SK-N-SH treated with all-trans-retinoic acid at 6 μM for 48 hours (cell line): ENCODE results near the gene GPHN.

ENCODE experiments used
- ATAC-seq: fragments of 200-7000 bp; cut with Tn5 transposase; 3 replicates; pipeline ENCODE4 v1.9.1; 2020; ENCODE audit warnings: mild to moderate bottlenecking, moderate library complexity
- ARNTL ChIP-seq: fragments of 450-650 bp; formaldehyde crosslinking; IDR thresholded peaks from 2 replicates; pipeline ENCODE4 v1.5.0; 2020; ENCODE audit warnings: low read depth, mild to moderate bottlenecking, moderate library complexity, borderline replicate concordance
- BACH2 ChIP-seq: fragments of 250-450 bp; sonication (Bioruptor Pico); IDR thresholded peaks from 2 replicates; pipeline ENCODE4 v1.9.0; 2021; ENCODE audit warnings: mild to moderate bottlenecking, borderline replicate concordance
- CSDC2 ChIP-seq: fragments of 250-450 bp; sonication (Bioruptor Pico); IDR thresholded peaks from 2 replicates; pipeline ENCODE4 v1.5.0; 2020; ENCODE audit warnings: mild to moderate bottlenecking, moderate library complexity
- CSRNP3 ChIP-seq: fragments of 250-450 bp; sonication (Bioruptor Pico); IDR thresholded peaks from 2 replicates; pipeline ENCODE4 v1.5.1; 2021; ENCODE audit warnings: mild to moderate bottlenecking, moderate library complexity
- ESRRG ChIP-seq: fragments of 250-450 bp; sonication (Bioruptor Pico); IDR thresholded peaks from 2 replicates; pipeline ENCODE4 v1.6.1; 2021; ENCODE audit warnings: mild to moderate bottlenecking
- ISL1 ChIP-seq: fragments of 250-450 bp; sonication (Bioruptor Pico); IDR thresholded peaks from 2 replicates; pipeline ENCODE4 v2.1.2; 2022; ENCODE audit warnings: mild to moderate bottlenecking, moderate library complexity
- OSR1 ChIP-seq: fragments of 250-450 bp; sonication (Bioruptor Pico); IDR thresholded peaks from 2 replicates; pipeline ENCODE4 v1.8.0; 2022; ENCODE audit warnings: moderate library complexity, mild to moderate bottlenecking, inconsistent platforms
- PATZ1 ChIP-seq: fragments of 250-450 bp; sonication (Bioruptor Pico); IDR thresholded peaks from 2 replicates; pipeline ENCODE4 v1.8.0; 2020; ENCODE audit warnings: mild to moderate bottlenecking, moderate library complexity, borderline replicate concordance
- POU6F1 ChIP-seq: fragments of 250-450 bp; sonication (Bioruptor Pico); IDR thresholded peaks from 2 replicates; pipeline ENCODE4 v1.8.0; 2021; ENCODE audit warnings: low read depth, mild to moderate bottlenecking, moderate library complexity, borderline replicate concordance
- PPARA ChIP-seq: fragments of 250-450 bp; sonication (Bioruptor Pico); IDR thresholded peaks from 2 replicates; pipeline ENCODE4 v1.5.0; 2020; ENCODE audit warnings: mild to moderate bottlenecking, borderline replicate concordance
- RARB ChIP-seq: fragments of 250-450 bp; sonication (Bioruptor Pico); IDR thresholded peaks from 2 replicates; pipeline ENCODE4 v1.8.0; 2021; ENCODE audit warnings: mild to moderate bottlenecking, moderate library complexity
- SNAI2 ChIP-seq: fragments of 250-450 bp; sonication (Bioruptor Pico); IDR thresholded peaks from 2 replicates; pipeline ENCODE4 v1.5.0; 2020; ENCODE audit warnings: mild to moderate bottlenecking, moderate library complexity
- TCF4 ChIP-seq: fragments of 250-450 bp; sonication (Bioruptor Pico); IDR thresholded peaks from 2 replicates; pipeline ENCODE4 v1.8.0; 2021; ENCODE audit warnings: mild to moderate bottlenecking, moderate library complexity, borderline replicate concordance
- TSHZ2 ChIP-seq: fragments of 250-450 bp; sonication (Bioruptor Pico); IDR thresholded peaks from 2 replicates; pipeline ENCODE4 v1.5.0; 2020; ENCODE audit warnings: mild to moderate bottlenecking, moderate library complexity
- ZC3H10 ChIP-seq: fragments of 250-450 bp; sonication (Bioruptor Pico); IDR thresholded peaks from 2 replicates; pipeline ENCODE4 v1.5.1; 2021; ENCODE audit warnings: mild to moderate bottlenecking, moderate library complexity
- ZFP3 ChIP-seq: fragments of 250-450 bp; sonication (Bioruptor Pico); IDR thresholded peaks from 2 replicates; pipeline ENCODE4 v1.5.0; 2020; ENCODE audit warnings: mild to moderate bottlenecking, moderate library complexity
- ZFP30 ChIP-seq: fragments of 450-650 bp; formaldehyde crosslinking; IDR thresholded peaks from 2 replicates; pipeline ENCODE4 v1.5.0; 2022; ENCODE audit warnings: mild to moderate bottlenecking, moderate library complexity
- ZNF565 ChIP-seq: fragments of 450-650 bp; formaldehyde crosslinking; conservative IDR thresholded peaks from 2 replicates; pipeline ENCODE4 v1.5.0; 2020; ENCODE audit warnings: low read depth, mild to moderate bottlenecking, moderate library complexity
- ZNF8 ChIP-seq: fragments of 450-650 bp; formaldehyde crosslinking; IDR thresholded peaks from 2 replicates; pipeline ENCODE4 v1.5.0; 2020; ENCODE audit warnings: mild to moderate bottlenecking, moderate library complexity

Gene GPHN

GRCh38 chr14:66540038-66540437, 32.1 kb downstream of the GPHN start:
- TF ChIP-seq POU6F1 (no peak), ARNTL (CRISPR knock-in tag) (no peak), TSHZ2 (no peak), PPARA (CRISPR knock-in tag) (no peak), PATZ1 (CRISPR knock-in tag) (no peak), ZNF565 (CRISPR knock-in tag) (no peak), ZNF8 (no peak), ZC3H10 (CRISPR knock-in tag) (no peak), ZFP30 (CRISPR knock-in tag) (no peak)
- ATAC-seq: no peak

- TF ChIP-seq CSRNP3 (CRISPR knock-in tag) (no peak), POU6F1 (no peak), TSHZ2 (no peak), ESRRG (CRISPR knock-in tag) (no peak), PATZ1 (CRISPR knock-in tag) (no peak), ZFP3 (CRISPR knock-in tag) (no peak)
- TF ChIP-seq, all 23 proteins: peak for 0
These were observed 33.7 kb downstream of the GPHN start for GRCh38 chr14:66541627-66542026.

GRCh38 chr14:66543996-66544395, 36.0 kb downstream of the GPHN start:
- no peak for ATAC-seq
- TF ChIP-seq ZNF565 (CRISPR knock-in tag) (no peak), SNAI2 (CRISPR knock-in tag) (no peak), ZNF8 (no peak), ISL1 (no peak), ARNTL (CRISPR knock-in tag) (no peak), CSDC2 (CRISPR knock-in tag) (no peak), ESRRG (CRISPR knock-in tag) (no peak), RARB (CRISPR knock-in tag) (no peak), CSRNP3 (CRISPR knock-in tag) (no peak), POU6F1 (no peak), BACH2 (CRISPR knock-in tag) (no peak), TCF4 (no peak), OSR1 (CRISPR knock-in tag) (no peak), ZFP30 (CRISPR knock-in tag) (no peak), PPARA (CRISPR knock-in tag) (no peak)

More at GRCh38 chr14:66541627-66542026, 33.7 kb downstream of the GPHN start:
- ATAC-seq: no peak
